ENCODE data around the gene TIMP4. TPM values are rescaled to one million over a fixed set of nuclear protein-coding genes. Genes with fewer than 3 reads are reported as not detected.

The TIMP4 gene
- total RNA-seq, 1 donor from 2014 or later = 0.69 TPM

- Mint-ChIP-seq H3K4me1 (ENCODE audit: unreplicated experiment) (peaks cover 10% of the 10 kb centered on the region), H3K27ac (ENCODE audit: unreplicated experiment) (no peak overlapping the region), H3K9me3 (ENCODE audit: unreplicated experiment) (no peaks in the 10 kb centered on the region), H3K4me3 (ENCODE audit: unreplicated experiment) (no peak overlapping the region), H3K36me3 (ENCODE audit: low read depth, unreplicated experiment) (no peaks in the 10 kb centered on the region), H3K27me3 (ENCODE audit: unreplicated experiment) (peaks cover 1% of the 10 kb centered on the region)
- no peak for TF ChIP-seq CTCF (IDR thresholded peaks at IDR 0.05; ENCODE audit: unreplicated experiment)
- no peak for DNase-seq (ENCODE audit: low spot score)
Observed at GRCh38 chr3:12155264-12155663, 3.4 kb downstream of the TIMP4 start.

GRCh38 chr3:12154151-12154550 is 4.6 kb downstream of the TIMP4 start:
- no peak for TF ChIP-seq CTCF (IDR thresholded peaks at IDR 0.05; ENCODE audit: unreplicated experiment)
- Mint-ChIP-seq H3K4me3 (ENCODE audit: unreplicated experiment) (no peak overlapping the region), H3K36me3 (ENCODE audit: low read depth, unreplicated experiment) (no peaks in the 10 kb centered on the region), H3K27me3 (ENCODE audit: unreplicated experiment) (peaks cover 1% of the 10 kb centered on the region), H3K27ac (ENCODE audit: unreplicated experiment) (no peak overlapping the region), H3K9me3 (ENCODE audit: unreplicated experiment) (no peaks in the 10 kb centered on the region), H3K4me1 (ENCODE audit: unreplicated experiment) (peaks cover 11% of the 10 kb centered on the region)
- DNase-seq (ENCODE audit: low spot score) = no peak

- Mint-ChIP-seq H3K4me1 (ENCODE audit: unreplicated experiment) (peaks cover 4% of the 10 kb centered on the region), H3K27ac (ENCODE audit: unreplicated experiment) (no peak overlapping the region), H3K9me3 (ENCODE audit: unreplicated experiment) (no peaks in the 10 kb centered on the region), H3K36me3 (ENCODE audit: low read depth, unreplicated experiment) (no peaks in the 10 kb centered on the region), H3K27me3 (ENCODE audit: unreplicated experiment) (peaks cover 1% of the 10 kb centered on the region), H3K4me3 (ENCODE audit: unreplicated experiment) (no peak overlapping the region)
- TF ChIP-seq CTCF (IDR thresholded peaks at IDR 0.05; ENCODE audit: unreplicated experiment) = no peak
- no peak for DNase-seq (ENCODE audit: low spot score)
Observed at GRCh38 chr3:12150112-12150511, 8.6 kb downstream of the TIMP4 start.

GRCh38 chr3:12149029-12149428 is 9.7 kb downstream of the TIMP4 start:
- no peaks in the 10 kb centered on the region for H3K9me3 Mint-ChIP-seq (ENCODE audit: unreplicated experiment)
- no peaks in the 10 kb centered on the region for H3K36me3 Mint-ChIP-seq (ENCODE audit: low read depth, unreplicated experiment)
- H3K27ac Mint-ChIP-seq (ENCODE audit: unreplicated experiment) = no peak overlapping the region
- no peak for TF ChIP-seq CTCF (IDR thresholded peaks at IDR 0.05; ENCODE audit: unreplicated experiment)
- DNase-seq (ENCODE audit: low spot score) = no peak
- peaks cover 1% of the 10 kb centered on the region for H3K27me3 Mint-ChIP-seq (ENCODE audit: unreplicated experiment)
- no peak overlapping the region for H3K4me3 Mint-ChIP-seq (ENCODE audit: unreplicated experiment)
- H3K4me1 Mint-ChIP-seq (ENCODE audit: unreplicated experiment) = peaks cover 4% of the 10 kb centered on the region

- no peak for TF ChIP-seq CTCF (IDR thresholded peaks at IDR 0.05; ENCODE audit: unreplicated experiment)
- no peaks in the 10 kb centered on the region for H3K36me3 Mint-ChIP-seq (ENCODE audit: low read depth, unreplicated experiment)
- DNase-seq (ENCODE audit: low spot score) = no peak
- no peaks in the 10 kb centered on the region for H3K27me3 Mint-ChIP-seq (ENCODE audit: unreplicated experiment)
- H3K4me3 Mint-ChIP-seq (ENCODE audit: unreplicated experiment) = no peak overlapping the region
- peaks cover 4% of the 10 kb centered on the region for H3K4me1 Mint-ChIP-seq (ENCODE audit: unreplicated experiment)
- no peak overlapping the region for H3K27ac Mint-ChIP-seq (ENCODE audit: unreplicated experiment)
- no peaks in the 10 kb centered on the region for H3K9me3 Mint-ChIP-seq (ENCODE audit: unreplicated experiment)
Observed at GRCh38 chr3:12148183-12148940, 10.3 kb downstream of the TIMP4 start.

All from endothelial cell (in vitro differentiated cells).